GM19239 (cell line): ENCODE measurements around the gene PLCD3.

Experiments used
- DNase-seq: peaks from one replicate; pipeline ENCODE4 v3.0.0; 2011; ENCODE audit warnings: low spot score; ENCODE audit not compliant: insufficient read length
- FAIRE-seq: peaks from 2 replicates; lab custom pipeline; 2011; peaks lifted over from hg19 to GRCh38; lab: Jason Lieb, UNC

Gene PLCD3

DNA sequence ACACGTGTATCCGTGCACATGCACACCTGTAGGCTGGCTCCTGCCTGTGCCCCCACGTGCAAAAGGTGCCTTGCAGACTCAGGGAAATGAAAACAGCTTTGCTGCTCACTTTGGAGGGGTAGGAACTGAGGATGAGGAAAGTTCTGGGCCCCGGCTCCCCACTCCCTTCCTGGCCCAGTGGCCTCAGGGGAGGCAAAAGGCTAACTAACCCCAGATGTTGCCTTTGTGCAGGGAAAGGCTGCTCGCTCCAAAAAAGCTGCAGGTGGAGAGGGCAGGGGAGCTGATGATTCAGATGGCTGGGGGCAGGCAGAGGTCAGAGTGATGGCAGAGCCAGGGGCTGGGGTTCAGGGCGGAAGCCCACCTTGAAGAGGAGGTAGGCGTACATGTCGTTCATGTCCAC is 12.4 kb downstream of the PLCD3 start:
- FAIRE-seq, result no peak

DNA sequence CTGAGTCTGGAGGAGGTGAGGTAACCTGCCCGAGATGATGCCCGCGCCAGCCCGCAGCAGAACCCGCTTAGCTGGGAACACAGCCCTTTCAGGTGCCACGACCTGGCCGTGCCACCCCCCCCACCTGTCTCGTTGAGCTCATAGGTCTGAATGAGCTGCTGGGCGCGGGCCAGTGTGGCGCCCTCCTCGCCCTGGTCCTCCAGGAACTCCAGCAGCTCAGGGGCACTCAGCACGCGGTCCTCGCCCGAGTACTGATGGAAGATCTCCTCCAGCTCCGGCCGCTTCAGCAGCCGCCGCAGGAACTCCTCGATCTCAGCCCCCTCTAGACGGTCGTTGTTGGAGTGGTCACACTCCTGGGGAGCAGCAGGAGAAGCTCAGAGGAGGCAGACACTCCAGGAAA is 13.6 kb downstream of the PLCD3 start:
- FAIRE-seq, result no peak
- no peak for DNase-seq

More for the DNA sequence above, 12.4 kb downstream of the PLCD3 start:
- DNase-seq, result no peak

DNA sequence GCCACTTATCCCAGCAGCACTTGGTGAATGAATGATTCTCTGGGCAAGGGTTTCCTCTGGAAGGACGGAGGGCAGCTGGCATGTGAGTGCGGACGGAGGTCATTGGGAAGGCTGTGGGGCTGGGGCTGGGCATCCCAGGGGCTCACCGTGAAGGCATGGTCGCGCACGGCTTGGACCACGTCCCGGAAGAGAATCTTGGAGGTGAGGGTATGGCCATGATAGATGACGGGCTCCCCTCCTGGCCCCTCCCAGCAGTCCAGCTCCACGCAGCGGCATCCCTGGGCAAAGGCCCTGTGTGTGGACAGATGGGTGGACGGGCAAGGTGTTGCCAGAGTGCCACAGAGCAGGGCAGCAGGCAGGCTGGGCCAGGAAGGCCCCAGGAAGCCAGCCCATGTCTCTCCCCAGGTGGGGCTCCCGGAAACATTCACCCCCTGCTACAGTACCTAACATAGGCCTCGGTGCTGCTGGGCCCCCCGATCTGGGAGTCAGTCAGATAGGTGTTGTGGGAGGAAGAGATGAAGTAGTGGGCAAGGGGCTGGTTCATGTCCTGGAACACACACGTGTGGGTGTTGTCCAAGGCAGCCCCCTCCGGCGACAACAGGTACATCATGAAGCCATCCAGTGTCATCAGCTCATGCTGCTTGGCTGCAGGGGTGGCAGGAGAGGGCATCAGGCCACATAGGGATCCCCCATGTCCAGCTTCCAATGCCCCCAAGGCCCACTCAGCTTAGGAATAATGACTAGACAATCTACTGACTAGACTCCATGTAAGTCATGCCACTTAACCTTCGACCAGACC is 14.3 kb downstream of the PLCD3 start:
- DNase-seq (no peak), FAIRE-seq (no peak)

DNA sequence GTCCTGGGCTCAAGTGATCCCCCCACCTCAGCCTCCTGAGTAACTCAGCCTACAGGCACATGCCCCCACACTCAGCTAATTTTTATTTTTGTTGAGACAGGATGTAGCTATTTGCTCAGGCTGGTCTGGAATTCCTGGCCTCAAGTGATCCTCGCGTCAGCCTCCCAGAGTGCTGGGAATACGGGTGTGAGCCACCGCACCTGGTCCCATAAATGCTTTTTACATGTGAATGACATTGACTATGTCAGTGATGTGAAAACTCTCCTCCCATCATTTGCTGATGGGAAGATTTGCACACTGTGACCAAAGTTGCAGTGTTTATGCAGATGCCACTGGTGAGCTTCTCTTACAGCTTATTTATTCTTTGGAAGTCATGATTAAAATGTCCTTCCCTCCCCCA is 15.0 kb downstream of the PLCD3 start:
- FAIRE-seq, result no peak
- no peak for DNase-seq

DNA sequence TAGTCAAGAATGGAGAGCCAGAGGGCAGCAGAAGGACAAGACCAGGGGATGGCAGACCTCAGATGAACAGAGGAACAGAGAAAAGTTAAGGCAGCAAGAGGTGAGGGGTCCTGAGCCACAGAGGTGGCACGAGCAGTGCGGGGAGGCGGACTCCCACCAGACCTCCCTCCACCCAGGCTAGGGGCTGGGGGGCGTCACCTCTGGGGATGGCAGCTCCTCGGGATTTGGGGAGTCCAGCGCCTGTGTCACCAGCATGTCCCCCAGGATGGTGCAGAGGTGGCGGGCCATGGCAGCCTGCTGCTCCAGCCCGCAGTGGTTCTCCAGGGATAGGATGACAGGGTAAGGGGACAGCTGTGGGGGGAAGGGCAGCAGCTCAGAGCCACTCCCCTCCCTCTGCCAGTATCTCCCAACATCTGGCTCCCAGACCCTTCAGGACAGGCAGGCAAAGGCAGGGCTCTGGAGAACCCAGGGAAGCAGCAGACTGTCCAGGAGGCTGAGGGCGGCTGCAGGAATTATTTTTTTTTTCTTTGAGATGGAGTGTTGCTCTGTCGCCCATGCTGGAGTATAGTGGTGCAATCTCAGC is 15.8 kb downstream of the PLCD3 start:
- FAIRE-seq, result no peak
- no peak for DNase-seq

DNA sequence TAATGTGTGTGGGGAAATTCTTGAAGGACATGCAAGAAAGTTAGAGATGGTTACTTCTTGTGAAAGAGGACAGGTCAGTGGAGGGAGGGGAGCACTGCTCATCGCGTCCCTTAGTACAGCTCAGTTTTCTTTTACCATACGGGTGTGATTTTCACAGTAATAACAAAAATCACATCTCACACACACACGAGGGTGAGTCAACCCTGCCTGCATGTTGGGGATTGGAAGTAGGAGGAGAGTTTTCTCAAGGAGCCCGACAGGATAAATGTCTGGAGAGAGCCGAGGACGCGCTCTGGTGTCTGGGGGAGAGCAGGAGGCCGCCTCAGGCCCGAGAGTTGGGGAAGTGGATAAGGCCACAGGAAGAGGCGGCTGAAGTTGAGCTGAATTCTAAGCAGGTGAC is 16.4 kb downstream of the PLCD3 start:
- FAIRE-seq, result no peak

DNA sequence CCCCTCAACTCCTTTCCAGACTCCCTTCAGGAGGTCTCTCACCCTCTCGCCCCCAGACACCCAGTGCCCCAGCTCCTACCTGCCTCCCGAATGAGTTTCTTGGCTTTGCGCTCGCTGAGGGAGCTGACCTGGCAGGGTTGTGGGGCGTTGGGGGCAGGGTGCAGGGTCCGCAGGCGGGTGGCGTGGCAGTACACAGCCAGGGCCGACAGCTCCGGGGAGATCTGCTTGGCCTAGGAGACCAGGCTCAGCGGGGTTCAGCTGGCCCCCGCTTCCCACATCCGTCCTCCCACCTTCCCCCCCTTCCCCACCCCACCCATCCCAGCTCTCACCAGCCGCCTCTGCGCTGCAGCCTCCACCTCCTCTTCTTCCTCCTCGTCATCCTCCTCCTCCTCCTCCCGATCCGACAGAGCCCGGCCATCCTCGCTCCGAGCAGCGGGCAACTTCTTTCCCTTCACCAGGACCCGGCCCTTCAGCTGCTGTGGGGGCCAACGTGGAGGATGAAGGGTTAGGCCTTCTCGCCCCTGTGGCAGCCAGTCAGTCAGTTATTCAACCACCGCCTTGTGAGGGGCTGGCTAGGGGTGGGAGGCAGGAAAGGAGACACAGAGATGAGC is 17.2 kb downstream of the PLCD3 start:
- DNase-seq (no peak), FAIRE-seq (no peak)

More for the DNA sequence above, 16.4 kb downstream of the PLCD3 start:
- no peak for DNase-seq

DNA sequence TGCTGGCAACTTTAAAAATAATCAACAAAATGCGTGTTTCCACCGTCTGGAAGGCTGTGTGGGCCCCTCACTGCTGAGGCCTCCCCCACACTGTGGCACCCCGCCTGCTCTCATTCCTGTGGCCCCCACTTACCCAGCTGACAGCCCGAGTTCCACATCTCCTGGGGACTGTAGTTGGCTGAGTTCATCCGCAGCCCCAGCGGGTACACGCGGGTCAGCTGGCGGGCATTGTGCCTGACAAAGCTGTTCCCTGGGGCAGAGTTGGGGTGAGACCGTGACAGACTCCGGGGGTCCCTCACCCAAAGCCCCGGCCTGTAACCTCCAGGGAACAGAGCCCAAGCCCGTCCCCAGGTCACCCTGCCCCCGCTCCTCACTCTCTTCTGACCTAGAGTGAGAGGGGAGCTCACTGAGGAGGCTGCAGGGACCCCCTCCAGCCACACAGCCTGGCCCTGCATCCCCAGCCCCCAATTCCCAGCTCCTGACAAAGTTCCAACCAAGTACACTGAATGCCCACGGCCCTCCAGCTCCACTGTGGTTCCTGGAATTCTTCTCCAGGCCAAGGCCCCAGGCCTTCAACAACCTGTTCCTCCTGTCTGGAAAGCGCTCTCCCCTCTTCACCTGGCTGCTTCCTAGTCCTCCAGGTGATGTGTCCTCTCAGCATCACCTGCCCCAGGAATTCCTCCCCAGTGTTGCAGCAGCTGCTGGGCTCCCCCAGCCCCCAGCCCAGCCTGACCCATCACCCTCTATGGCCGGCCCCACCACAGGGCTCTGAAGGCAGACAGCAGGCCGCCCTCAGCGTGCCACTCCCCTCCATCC is 18.0 kb downstream of the PLCD3 start:
- no peak for FAIRE-seq

DNA sequence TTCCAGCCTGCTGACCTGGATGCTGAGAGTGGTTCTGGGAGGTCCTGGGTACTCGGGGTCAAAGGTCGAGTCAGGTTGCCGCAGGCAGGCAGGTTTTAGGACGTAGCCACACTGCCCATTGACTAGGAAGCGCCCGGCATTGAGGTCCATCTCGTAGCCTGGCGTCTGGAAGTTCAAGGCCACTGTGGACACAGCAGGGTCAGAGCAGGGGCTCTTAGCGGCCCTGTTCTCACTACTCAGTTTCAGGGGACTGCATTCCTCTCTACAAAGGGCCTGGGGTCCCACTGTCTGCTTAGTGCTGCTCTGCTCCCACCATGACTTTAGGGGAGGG is 18.9 kb downstream of the PLCD3 start:
- FAIRE-seq (no peak), DNase-seq (no peak)

More for the DNA sequence above, 18.0 kb downstream of the PLCD3 start:
- DNase-seq, result no peak

DNA sequence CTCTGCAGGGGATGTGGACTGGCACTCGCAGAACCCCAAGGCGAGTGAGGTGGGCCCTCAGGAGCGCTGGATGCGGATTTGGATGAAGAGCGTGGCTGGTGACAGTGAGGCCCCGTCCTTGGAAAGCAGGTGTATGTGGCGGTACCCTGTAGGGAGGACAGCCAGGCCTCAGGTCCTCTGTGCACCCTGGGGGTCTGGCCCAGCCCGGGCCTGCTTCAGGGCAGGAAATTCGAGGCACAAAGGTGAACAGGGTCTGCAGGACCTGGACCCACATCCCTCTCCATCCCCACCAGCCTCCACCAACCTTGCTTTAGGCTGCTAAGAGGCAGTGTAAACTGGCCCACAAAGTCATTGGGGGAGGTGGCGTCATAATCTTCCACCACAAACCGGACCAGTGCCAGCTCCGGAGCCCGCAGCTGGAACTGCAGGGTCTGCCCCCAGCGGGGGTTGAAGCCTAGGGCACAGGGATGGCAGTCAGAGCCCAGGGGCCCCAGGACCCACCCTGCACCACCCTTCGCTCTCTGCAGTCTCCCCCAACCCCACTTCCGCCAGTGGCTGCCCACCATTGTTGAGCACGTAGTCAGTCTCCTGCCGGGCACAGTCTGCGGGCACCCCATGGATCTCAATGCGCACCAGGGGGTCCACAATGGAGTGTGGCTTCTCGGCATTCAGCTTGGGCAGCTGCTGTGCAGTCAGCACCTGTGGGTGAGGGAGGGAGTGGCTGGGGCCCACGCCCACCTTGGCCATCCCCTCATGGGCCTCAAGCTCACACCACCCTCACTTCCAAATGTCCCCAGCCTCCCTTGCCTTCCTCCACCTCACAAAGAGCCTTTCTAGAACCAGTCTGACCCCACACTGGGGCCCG is 19.5 kb downstream of the PLCD3 start:
- FAIRE-seq, result no peak

DNA sequence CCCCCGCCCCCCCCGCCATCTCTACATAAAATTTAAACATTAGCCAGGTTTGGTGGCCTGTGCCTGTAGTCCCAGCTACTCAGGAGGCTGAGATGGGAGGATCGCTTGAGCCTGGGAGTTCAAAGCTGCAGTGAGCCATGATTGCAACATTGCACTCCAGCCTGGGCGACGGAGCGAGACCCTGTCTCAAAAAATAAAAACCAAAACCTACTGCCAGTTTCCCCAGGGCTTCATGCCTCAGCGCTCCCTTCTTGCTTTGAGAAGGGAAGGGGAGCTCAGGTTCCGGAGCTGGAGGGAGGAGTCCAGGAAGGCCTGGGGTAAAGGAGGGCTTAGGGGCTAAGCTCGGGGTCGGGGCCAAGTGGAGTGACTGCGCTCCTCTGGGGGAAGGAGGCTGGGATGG is 20.5 kb downstream of the PLCD3 start:
- no peak for FAIRE-seq
- DNase-seq, result no peak

More for the DNA sequence above, 19.5 kb downstream of the PLCD3 start:
- DNase-seq, result no peak

DNA sequence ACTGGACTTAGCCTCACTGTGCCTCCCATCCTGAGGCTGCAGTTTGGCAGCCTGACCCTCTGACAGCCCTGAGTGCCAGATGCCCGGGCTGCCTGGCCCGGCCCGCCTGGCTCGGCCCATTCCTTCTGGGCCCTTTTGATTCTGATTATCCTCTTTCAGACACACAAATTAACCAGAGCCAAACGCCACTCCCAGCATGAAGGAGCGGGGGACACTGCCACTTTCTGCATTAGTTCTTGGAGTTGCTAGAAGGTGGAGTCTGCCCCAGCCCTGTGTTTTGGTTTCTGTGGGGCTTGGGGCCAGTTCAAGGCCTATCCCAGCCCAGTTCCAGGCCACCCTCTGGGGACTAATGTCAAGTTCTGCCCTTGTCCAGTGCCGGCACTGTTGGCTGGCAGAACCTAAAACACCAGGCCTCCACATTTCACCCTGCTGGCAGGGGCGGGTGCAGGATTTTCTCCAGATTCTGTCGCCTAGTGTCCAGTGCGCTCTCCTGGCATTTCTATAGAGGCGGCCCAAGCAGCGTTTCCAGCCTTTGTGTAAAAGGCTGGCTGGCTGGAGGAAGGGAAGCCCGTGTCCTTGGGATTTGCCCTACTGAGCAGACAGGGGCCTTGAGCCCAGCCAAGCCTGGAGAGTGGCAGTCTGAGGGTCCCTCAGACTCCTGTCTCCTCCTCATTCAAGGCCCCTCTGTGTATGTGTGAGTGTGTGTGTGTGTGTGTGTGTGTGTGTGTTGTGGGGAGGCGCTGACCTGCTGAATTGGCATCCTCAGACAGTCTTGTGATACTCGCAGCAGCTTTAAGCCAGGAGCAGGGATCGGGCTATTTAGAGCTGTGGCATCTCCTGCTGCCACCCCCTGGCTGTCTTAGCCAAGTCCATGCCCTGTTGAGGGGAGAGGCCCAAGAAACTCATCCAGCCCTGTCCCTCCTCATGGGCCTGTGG is 21.4 kb downstream of the PLCD3 start:
- DNase-seq (no peak), FAIRE-seq (peak; percentile 21)

DNA sequence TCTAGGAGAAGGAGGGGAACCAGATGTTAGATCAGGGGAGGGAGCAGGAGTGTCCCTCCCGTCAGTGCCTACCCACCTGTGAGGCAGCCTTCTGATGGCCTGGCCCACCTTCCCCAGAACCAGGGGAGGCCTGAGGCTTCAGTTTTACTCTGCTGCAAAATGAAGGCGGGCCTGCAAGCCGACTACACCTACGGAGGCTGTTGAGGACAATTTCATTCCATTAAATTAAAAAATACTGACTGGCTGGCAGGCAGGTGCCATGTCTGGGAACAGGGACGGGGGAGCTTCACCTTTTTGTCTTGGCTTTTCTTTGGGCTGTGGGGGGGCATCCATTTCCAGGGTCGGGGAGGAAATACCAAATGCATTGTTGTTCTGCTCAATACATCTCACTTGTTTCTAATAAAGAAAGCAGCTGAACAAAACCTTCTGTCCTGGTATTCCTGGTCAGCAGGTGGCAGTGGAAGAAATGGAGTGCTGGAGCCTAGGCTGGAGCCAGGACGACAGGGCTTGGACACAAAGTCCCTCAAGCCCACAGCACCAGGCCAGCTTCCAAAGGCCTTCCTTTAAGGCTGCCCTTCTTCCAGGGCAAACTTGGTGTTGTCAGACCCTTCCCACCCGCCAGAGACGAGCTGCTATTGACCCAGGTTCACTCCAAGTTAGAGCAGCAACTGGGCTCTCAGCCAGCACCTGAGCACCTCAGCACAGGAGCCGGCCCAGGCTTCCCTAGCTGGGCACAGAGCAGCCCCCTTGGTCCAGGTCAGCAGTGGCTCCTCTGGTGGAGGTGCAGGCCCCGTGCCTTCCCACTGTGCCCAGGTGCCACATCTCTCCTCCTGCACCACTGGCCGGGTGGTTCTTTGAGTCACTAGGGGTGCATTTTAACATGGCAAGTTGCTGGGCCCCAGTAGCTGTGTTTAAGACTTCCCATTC is 23.5 kb downstream of the PLCD3 start:
- DNase-seq (no peak), FAIRE-seq (no peak)

DNA sequence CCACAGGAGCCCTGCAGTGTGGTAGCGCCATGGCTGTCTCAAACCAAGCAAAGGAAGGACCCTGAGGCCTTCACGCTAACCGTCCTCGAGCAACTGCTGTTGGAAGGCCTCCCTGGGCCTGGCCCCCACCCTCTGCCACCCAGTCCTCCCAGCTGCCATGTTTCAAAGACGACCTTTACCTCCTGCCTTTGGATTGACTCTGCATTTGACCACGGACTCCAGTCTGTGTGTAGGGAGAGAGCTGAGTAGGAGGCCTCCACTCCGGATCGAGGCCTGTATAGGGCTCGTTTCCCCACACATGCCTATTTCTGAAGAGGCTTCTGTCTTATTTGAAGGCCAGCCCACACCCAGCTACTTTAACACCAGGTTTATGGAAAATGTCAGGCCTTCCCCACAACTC is 24.3 kb downstream of the PLCD3 start:
- FAIRE-seq (no peak), DNase-seq (no peak)

DNA sequence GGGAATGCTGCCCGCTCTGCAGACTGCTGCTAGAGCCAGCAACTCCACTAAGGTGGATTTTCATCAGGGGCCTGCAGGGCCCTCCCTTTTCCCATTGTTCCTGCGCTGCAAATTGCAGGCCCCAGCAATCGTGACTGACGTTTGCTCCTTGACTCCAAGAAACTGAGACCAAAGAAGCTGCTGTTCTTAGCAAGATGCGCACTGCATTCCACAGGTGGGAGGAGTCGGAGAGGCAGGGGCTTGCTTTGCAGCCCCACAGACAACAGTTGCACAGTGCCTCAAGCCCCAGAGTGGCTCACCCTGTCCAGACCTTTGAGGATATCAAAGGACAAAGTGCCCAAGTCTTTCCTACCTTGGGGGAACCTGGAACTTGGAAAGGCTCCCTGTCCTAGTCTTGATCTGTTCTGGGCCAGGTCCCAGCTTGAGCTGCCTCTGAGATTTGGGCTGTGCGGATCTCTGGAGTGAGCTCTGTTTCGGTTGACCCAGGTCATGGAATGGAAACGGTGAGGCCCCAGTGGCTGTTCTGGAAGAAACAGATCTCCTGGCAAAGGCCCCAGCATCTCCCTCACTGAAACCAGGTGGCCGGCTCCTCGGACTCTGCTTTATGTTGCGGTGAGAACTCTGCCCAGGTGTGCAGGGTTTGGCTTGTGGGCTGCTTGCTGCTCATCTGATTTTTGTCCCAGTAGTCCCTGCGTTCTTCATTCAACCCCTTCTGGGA is 24.9 kb downstream of the PLCD3 start:
- no peak for FAIRE-seq
- DNase-seq, result no peak

DNA sequence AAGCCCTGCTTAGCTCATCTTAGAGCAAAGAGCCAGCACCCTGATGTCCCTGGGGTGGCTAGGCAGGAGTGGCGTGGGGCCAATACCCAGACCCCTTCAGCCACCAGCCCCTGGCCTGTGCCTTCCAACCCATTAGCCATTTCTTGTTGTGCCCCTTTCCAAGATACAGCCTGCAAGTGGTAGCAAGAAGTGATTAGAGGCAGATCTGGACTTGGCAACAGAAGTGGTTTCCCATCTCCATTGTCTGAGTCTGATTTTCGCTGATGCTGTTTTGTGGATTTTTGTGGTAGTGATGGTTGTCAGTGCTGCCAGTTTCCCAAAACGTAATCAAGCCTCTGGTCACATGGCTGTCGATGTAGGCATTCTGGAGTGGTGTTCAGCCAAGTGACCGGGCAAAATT is 25.7 kb downstream of the PLCD3 start:
- no peak for FAIRE-seq
- DNase-seq, result no peak

DNA sequence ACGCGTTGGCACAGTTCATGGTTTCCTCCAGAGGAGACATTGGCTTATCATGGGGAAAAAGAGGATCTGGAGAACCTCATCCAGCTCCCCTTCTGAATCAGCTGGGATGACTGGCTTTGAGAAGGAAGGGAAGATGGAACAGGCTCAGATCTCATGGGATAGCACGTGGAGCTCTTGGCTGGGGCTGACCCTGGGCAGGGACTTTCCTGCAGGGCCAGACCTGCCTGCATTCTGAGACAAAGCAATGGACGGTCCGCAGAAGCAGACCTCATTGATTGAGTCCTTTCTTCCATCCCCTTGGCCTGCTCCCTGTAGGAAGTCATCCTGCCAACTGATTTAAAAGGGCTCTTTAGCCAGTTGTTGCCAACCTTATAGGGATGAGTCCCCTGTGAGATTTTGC is 26.2 kb downstream of the PLCD3 start:
- DNase-seq (no peak), FAIRE-seq (no peak)
